Right atrium auricular region (tissue), 2 donors: ENCODE measurements around the gene MON1B. TPM values are rescaled to one million over a fixed set of nuclear protein-coding genes. Genes with fewer than 3 reads are reported as not detected.

Experiments
- DNase-seq: peaks from one replicate; pipeline ENCODE4 v3.0.0-alpha.2; 2019; ENCODE audit warnings: low spot score
- H3K27ac ChIP-seq, 2 donors: fragments of 200-600 bp; sonication (generic); 1 replicate in 1 of 2; 2 replicates in 1 of 2; pipeline ENCODE4 v1.5.1; 2016 to 2019
- H3K27me3 ChIP-seq, 2 donors: fragments of 200-600 bp; sonication (generic); one replicate each; pipeline versions ENCODE4 v1.5.1 to v1.6.0; 2017 to 2019
- H3K36me3 ChIP-seq: fragments of 200-600 bp; sonication (generic); one replicate; pipeline ENCODE4 v1.5.1; 2016
- H3K4me1 ChIP-seq, 2 donors: fragments of 200-600 bp; sonication (generic); one replicate each; pipeline versions ENCODE4 v1.5.1 to v1.6.0; 2017 to 2019
- H3K4me3 ChIP-seq, 2 donors: fragments of 200-600 bp; sonication (generic); 1 replicate in 1 of 2; 2 replicates in 1 of 2; pipeline ENCODE4 v1.5.1; 2017 to 2019; ENCODE audit warnings: mild to moderate bottlenecking in 1 of 2, moderate library complexity in 1 of 2
- H3K9me3 ChIP-seq, 2 donors: fragments of 200-600 bp; sonication (generic); one replicate each; pipeline ENCODE4 v1.5.1; 2019
- total RNA-seq, 2 donors: library from RNA; depleted of rRNA; stranded (reverse); fragments of >200 nt; gene quantifications; one replicate each; pipeline ENCODE4 v1.1.0, GENCODE V29; 2016
- TF ChIP-seq, protein P1 (sequence below), 2 donors: fragments of 200-600 bp; sonication (generic); IDR thresholded peaks; one replicate each; pipeline ENCODE4 v1.5.1; 2019; ENCODE audit warnings: antibody characterized with exemption in 2 of 2

Gene MON1B
- total RNA-seq, 2 donors from 2014 or later, result 10.8 to 17.6 TPM

- TF ChIP-seq, protein P1, sequence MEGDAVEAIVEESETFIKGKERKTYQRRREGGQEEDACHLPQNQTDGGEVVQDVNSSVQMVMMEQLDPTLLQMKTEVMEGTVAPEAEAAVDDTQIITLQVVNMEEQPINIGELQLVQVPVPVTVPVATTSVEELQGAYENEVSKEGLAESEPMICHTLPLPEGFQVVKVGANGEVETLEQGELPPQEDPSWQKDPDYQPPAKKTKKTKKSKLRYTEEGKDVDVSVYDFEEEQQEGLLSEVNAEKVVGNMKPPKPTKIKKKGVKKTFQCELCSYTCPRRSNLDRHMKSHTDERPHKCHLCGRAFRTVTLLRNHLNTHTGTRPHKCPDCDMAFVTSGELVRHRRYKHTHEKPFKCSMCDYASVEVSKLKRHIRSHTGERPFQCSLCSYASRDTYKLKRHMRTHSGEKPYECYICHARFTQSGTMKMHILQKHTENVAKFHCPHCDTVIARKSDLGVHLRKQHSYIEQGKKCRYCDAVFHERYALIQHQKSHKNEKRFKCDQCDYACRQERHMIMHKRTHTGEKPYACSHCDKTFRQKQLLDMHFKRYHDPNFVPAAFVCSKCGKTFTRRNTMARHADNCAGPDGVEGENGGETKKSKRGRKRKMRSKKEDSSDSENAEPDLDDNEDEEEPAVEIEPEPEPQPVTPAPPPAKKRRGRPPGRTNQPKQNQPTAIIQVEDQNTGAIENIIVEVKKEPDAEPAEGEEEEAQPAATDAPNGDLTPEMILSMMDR (IDR thresholded peaks at IDR 0.05), result no peak
- H3K9me3 ChIP-seq, result no peaks in the 10 kb centered on the region
- no peak overlapping the region for H3K27ac ChIP-seq
Observed at GRCh38 chr16:77193377-77193776, 2.4 kb downstream of the MON1B start.

DNA sequence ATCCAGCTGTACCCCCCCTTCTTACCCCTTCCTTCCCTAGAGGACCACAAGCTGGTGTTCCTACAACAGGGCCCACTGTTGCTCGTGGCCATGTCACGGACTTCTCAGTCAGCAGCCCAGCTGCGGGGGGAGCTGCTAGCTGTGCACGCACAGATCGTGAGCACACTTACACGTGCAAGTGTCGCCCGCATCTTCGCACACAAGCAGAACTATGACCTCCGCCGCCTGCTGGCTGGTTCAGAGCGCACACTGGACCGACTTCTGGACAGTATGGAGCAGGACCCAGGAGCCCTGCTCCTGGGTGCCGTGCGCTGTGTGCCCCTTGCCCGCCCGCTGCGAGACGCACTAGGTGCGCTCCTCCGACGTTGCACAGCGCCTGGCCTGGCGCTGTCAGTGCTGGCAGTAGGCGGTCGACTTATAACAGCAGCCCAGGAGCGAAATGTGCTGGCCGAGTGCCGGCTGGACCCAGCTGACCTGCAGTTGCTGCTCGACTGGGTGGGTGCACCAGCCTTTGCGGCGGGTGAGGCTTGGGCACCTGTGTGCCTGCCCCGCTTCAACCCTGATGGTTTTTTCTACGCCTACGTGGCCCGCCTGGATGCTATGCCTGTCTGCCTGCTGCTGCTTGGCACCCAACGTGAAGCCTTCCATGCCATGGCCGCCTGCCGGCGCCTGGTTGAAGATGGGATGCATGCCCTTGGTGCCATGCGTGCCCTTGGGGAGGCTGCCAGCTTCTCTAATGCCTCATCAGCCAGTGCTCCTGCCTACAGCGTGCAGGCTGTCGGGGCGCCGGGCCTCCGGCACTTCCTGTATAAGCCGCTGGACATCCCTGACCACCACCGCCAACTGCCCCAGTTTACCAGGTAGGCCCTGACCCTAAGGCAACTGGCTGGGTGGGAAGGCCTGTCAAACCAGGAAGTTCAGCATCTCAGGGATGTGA is 3.6 kb downstream of the MON1B start:
- TF ChIP-seq, protein P1 (IDR thresholded peaks at IDR 0.05), result no peak
- H3K27me3 ChIP-seq, result no peaks in the 10 kb centered on the region
- H3K27ac ChIP-seq, result no peak overlapping the region
- H3K4me3 ChIP-seq, result no peak overlapping the region
- DNase-seq, result no peak
- peaks cover 50% of the 10 kb centered on the region for H3K36me3 ChIP-seq
- no peaks in the 10 kb centered on the region for H3K9me3 ChIP-seq
- H3K4me1 ChIP-seq, result peaks cover 0 to 20% of the 10 kb centered on the region in 2 donors

More at GRCh38 chr16:77193377-77193776, 2.4 kb downstream of the MON1B start:
- Histone ChIP-seq H3K4me3 (no peak overlapping the region), H3K4me1 (peaks cover 0 to 20% of the 10 kb centered on the region in 2 donors), H3K36me3 (peaks cover 41% of the 10 kb centered on the region), H3K27me3 (no peaks in the 10 kb centered on the region)
- DNase-seq, result no peak

GRCh38 chr16:77195411-77195810 is 4.4 kb downstream of the MON1B start:
- H3K9me3 ChIP-seq, result no peaks in the 10 kb centered on the region
- H3K4me3 ChIP-seq, result no peak overlapping the region
- H3K27ac ChIP-seq, result no peak overlapping the region
- DNase-seq, result no peak
- TF ChIP-seq, protein P1 (IDR thresholded peaks at IDR 0.05), result no peak
- no peaks in the 10 kb centered on the region for H3K27me3 ChIP-seq
- H3K4me1 ChIP-seq, result peaks cover 0 to 14% of the 10 kb centered on the region in 2 donors
- H3K36me3 ChIP-seq, result peaks cover 50% of the 10 kb centered on the region

- no peaks in the 10 kb centered on the region for H3K4me1 ChIP-seq
- H3K27me3 ChIP-seq, result no peaks in the 10 kb centered on the region
- no peak for DNase-seq
- H3K4me3 ChIP-seq, result no peak overlapping the region
- H3K27ac ChIP-seq, result no peak overlapping the region
- no peaks in the 10 kb centered on the region for H3K9me3 ChIP-seq
- TF ChIP-seq, protein P1 (IDR thresholded peaks at IDR 0.05), result no peak
- H3K36me3 ChIP-seq, result peaks cover 50% of the 10 kb centered on the region
Observed at GRCh38 chr16:77197747-77198146, 6.8 kb downstream of the MON1B start.

DNA sequence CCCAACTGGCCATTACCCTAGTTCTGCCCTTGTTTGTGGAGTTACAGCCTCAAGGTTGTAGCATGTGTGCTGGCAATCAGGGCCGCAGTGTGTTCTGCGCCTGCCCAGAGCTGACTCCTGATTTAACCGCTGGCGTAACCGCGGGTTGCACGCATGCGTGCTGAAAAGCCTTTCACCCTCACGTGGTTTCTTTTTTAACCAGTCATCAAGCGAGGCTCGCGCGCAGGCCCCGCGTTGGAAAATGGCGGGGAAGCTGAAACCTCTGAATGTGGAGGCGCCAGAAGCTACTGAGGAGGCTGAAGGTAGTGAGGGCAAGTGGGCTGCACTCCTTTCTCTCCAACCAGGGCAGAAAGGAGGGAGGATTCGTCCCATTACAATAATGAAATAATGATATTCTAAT is 8.2 kb downstream of the MON1B start, which contains the start of gene SYCE1L:
Gene SYCE1L (plus strand): TSS at position 198 of the 400 bp plus-strand sequence. CDS start 44 bp downstream, at position 242.
- TF ChIP-seq, protein P1 (IDR thresholded peaks at IDR 0.05), result no peak
- Histone ChIP-seq H3K27me3 (no peaks in the 10 kb centered on the region), H3K9me3 (no peaks in the 10 kb centered on the region), H3K4me1 (no peaks in the 10 kb centered on the region), H3K4me3 (no peak within 1 kb of the TSS), H3K36me3 (peaks cover 47% of the 10 kb centered on the region), H3K27ac (no peak within 1 kb of the TSS)
- DNase-seq, result no peak
